CD4-positive, alpha-beta T cell treated with Interleukin-1 beta for 1 hour (primary cell): ENCODE data around the gene CNDP2.

Source experiments
- DNase-seq, 2 donors: peaks; one replicate each; pipeline ENCODE4 v3.0.0-alpha.2; 2020 to 2022

CNDP2 gene

DNA sequence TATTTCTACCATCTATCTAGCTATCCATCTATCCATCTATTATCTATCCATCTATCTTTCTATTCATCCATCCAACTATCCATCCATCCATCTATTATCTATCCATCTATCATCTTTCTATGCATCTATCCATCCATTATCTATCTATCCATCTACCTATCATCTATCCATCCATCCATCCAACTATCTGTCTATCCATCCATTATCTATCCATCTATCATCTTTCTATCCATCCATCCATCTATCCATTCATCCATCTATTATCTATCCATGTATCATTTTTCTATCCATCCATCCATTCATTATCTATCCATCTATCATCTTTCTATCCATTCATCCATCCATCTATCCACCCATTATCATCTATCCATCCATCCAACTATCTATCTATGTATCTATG is 76.9 kb downstream of the CNDP2 start:
- DNase-seq: no peak
